Measurements from ENCODE around the gene GAB4.
"Not testable (repeated sequence)": the region's sequence is repeated elsewhere in the genome, so short reads cannot be mapped to it uniquely, and the experiment has no call there.

Gene GAB4

GRCh38 chr22:16957781-16958180 is 50.2 kb downstream of the GAB4 start:
- no peak for DNase-seq

DNA sequence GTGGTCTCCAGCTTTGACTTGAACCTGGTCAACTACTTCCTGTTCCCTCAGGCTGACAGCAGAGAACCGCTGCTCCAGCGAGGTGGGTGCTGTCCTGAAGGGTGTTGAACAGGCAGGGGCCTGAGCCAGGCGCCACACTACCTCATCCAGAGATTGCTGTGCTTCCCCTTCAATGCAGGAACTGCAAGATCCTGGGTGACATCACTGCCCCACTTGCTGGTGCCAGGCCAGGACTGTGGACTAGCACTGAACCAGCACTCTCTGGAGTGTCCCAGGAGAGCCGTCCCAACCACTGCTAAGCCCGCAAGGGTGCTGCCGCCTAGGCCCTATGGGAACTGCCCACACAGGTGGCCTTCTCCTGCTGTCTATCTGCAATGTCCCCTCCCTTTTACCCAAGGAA is 51.7 kb downstream of the GAB4 start:
- no peak for DNase-seq

DNA sequence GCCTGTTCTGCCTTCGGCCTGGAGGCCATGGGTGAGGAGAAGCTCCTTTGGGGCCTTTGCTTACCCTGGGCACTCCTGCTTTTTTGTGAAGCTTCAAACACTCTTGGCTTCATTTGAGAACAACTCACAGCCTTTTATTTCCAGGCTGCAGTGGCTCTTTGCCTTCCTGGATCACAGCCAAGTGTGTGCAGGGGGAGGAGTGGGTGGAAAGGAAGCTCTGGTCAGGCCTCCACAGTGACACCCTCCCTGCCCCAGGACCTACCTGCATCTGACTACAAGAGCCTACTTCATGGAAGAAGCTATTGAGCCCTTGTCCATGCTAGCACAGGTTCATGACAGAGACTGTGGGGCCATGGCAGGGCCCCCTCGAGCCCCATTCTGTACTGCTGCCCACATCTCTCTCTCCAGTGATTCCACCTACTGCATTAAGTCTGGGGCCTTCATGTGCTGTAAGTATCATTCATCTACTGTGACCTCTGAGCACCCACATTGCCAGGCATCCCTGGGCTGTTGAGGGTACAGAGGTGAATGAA is 52.3 kb downstream of the GAB4 start:
- peak; percentile 53 for DNase-seq

DNA sequence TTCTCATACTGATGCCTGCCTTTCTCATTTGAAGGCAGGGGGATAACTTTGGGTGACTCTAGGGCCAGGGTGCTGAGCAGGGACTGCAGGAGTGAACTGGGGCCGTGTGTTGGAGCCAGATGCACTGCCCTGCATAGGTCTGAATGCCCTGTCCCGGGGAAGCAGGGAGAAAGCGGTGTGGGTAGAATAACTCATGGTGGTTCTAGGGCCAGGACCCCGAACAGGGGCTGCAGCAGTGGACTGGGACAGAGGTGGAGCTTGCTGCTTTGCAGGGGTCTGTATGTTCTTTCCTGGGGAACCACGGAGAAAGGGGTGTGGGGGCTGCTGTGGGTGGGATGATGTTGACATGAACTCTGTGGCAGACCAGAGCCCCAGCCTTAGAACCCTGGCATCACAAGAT is 52.9 kb downstream of the GAB4 start:
- DNase-seq: no peak

- DNase-seq: no peak
Observed at GRCh38 chr22:16954060-16954403, 54.0 kb downstream of the GAB4 start.

GRCh38 chr22:16953206-16954059 is 54.6 kb downstream of the GAB4 start:
- no peak for DNase-seq

DNA sequence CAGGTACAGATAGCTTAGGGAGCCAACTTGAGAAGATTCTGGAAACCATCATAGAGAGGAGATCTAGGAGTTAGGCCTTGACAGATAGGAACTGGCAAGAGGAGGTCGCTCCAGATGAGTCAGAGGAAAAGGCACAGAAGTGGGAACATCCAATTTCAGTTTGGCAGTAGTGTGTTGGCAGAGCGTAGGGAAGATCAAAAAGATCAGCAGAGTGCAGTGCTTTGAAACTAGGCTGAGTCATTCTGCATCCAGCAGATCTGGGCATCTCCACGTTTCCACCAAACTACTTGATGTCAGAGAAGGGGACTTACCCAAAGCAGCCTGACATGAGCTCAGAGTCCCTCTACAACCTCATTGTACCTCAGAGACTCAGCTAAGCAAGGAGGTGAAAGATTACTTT is 58.5 kb downstream of the GAB4 start:
- DNase-seq: no peak

- no peak for DNase-seq
Observed at GRCh38 chr22:16937811-16938210, 70.2 kb downstream of the GAB4 start.

DNA sequence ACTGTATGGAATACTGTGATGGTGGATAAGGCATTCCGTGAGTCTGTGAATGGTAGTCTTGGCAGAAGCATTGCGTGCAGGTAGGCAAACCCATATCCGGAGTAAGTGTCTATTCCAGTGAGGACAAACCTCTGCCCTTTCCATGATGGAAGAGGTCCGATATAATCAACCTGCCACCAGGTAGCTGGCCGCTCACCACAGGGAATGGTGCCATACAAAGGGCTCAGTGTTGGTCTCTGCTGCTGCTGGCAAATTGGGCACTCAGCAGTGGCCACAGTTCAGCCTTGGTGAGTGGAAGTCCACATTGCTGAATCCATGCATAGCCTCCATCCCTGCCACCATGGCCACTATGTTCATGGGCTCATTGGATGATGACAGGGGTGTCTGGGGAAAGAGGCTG is 70.8 kb downstream of the GAB4 start:
- not testable (repeated sequence) for DNase-seq

DNA sequence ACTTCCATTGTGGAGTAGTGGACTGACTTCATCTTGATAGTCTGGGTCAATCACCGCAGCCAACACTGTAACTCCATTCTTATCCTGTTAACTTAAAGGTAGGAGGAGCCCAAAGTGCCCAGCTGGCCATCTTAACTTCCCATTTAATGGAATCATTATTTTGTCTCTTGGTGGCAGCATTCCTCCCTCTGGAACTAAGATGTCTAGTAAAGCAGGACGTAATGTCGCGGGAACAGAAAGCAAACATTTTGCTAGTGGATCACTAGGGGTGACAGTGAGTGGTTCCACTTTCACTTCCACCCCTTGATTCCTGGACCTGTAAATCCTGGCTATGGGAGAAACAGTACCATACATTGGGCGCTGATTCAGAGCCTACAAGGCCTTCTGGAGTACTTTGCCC is 71.4 kb downstream of the GAB4 start:
- no peak for DNase-seq

DNA sequence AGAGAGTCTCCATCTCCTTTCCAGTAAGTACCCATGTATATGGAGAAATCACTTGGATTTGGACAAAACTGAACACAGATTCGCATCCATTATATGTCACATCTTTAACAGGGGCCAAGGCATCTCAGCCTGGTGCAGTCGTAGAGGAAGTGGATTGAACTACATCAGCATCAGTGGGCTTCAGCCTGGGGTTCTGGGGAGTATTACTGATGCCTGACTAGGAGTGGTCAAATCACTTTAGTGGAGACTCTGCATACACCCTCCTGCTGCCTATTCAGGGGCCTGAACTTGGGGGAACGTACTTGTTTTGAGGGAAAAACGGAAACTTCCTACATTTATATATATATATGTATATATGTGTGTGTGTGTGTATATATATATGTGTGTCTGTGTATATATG is 72.8 kb downstream of the GAB4 start:
- DNase-seq: no peak

GRCh38 chr22:16933291-16934282 is 74.4 kb downstream of the GAB4 start:
- DNase-seq: no peak

- peak; percentile 43 for DNase-seq
Observed at GRCh38 chr22:16932577-16932976, 75.4 kb downstream of the GAB4 start.

DNA sequence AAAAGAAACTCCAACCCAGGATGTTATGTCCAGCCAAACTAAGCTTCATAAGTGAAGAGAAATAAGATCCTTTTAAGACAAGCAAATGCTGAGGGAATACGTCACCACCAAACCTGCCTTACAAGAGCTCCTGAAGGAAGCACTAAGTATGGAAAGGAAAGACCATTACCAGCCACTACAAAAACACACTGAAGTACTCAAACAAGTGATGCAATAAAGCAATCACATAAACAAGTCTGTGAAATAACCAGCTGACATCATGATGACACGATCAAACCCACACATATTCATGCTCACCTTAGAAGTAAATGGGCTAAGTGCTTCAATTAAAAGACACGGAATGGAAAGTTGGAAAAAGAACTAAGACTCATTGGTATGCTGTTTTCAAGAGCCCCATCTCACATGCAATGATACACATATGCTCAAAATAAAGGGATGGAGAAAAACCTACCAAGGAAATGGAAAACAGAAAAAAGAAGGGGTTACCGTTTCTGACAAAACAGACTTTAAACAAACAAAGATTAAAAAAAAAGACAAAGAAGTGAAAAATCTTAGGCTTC is 82.5 kb downstream of the GAB4 start:
- DNase-seq: no peak

- DNase-seq: no peak
Observed at GRCh38 chr22:16922706-16923105, 85.3 kb downstream of the GAB4 start.

- DNase-seq: no peak
Observed at GRCh38 chr22:16922076-16922475, 85.9 kb downstream of the GAB4 start.

DNA sequence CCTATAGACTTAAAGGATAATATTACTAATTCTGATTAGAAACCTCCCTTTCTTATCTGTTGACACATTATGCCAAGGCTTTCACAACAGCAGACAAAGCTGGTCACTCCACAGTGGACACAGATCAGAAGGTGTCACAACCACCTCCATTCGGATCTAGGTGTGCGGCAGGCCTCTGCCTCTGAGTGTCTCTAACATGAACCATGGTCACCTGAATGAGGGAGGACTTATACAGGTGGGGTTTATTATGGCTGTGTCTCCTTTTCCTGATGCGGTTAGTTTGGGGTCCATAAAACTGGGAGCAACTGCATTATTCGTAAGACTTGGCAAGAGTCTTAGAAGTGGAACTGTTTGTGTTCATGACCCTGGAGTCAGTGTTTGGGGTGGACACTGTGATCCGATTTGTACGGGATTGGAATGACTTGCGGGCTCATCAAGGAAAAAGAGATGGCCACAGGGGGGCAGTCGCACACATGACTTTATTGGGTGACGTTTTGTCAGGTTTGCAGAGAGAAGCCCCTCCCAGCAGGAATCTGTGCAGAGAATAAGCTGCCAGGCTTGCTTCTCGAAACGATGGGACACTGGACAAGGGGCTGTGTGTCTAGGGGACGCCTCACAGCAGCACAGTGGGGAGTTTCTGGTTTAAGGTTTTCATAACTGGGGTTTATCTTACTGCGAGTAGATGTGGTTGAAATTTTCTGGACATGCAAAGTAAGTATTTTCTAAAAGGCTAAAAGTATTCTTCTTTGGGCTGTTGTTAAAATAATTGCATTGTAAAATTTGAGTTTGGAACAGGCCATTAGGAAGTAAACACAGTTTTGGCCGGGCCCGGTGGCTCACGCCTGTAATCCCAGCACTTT is 90.6 kb downstream of the GAB4 start:
- DNase-seq: peak; percentile 38

GRCh38 chr22:16915701-16916100 is 92.3 kb downstream of the GAB4 start:
- no peak for DNase-seq

DNA sequence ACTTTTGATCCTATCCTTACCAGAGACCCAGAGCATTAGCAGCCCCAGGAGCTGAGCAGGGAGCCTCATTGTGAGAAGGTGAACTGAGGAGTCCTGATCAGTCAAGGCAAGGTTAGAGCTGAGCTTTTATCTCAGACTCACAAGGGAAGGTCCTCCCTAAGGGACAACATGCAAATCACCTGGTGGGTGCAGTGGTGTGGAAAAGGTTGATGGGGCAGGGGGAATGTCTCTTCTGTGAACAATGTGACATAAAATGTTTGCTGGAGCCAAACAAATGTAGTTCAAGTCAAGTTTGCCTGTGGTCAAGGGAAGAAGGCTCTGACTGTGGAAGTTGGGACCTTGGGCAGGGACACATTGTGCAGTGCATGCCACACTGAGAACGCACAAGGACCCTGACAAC is 93.1 kb downstream of the GAB4 start:
- not testable (repeated sequence) for DNase-seq

DNA sequence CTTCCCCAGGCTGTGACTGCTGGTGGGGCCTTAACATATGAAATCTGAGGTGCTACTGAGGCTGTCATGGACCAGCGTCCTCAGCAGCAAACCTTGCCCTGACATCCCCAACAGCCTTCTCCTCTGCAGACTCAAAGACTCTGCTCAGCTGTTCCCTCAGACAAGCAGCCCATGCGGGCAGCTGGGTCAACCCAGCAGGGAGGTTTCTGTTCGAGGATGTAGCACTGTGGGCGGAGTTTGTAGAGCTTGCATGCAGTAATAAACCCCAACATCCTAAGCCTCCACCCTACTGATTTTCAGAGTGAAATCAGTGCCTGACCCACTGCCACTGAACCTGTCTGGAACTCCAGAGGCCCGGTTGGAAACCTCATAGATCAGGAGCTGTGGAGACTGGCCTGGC is 94.0 kb downstream of the GAB4 start:
- DNase-seq: no peak

DNA sequence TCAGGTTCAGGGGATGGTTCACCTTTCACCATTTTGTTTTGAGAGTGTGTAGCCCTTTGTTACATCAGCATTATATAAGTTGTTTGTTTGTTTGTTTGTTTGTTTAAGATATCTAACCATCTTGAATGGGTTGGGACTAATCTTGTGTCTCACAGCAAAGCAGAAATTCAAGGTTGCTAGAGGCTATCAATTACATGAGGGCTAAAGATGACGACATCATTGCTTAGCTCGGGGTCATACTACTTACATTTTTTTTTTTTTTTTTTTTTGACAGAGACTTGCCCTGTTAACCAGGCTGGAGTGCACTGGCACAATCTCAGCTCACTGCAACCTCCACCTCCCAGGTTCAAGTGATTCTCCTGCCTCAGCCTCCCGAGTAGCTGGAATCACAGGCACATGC is 95.7 kb downstream of the GAB4 start:
- DNase-seq: no peak
